H1 (cell line): ENCODE results near the gene BCAP31. TPM values are rescaled to one million over a fixed set of nuclear protein-coding genes. Genes with fewer than 3 reads are reported as not detected.

ENCODE experiments used
- CTCF ChIA-PET: fragments of 300-600 bp; sonication (Branson Sonifier 250); formaldehyde crosslinking; loops from one replicate; lab custom pipeline; 2021; ENCODE audit not compliant: partially characterized antibody; lab: Charles Lee
- POLR2A ChIA-PET: fragments of 300-600 bp; sonication (Branson Sonifier 250); formaldehyde crosslinking; loops from one replicate; lab custom pipeline; 2021; ENCODE audit warnings: inconsistent platforms; ENCODE audit not compliant: partially characterized antibody; lab: Charles Lee
- DNase-seq, 2 experiments: peaks; one replicate each; pipeline versions ENCODE4 v3.0.0 to v3.0.0-alpha.2; 2010 to 2022; ENCODE audit warnings: low spot score in 2 of 2, low read depth in 1 of 2, mixed read lengths in 1 of 2
- FAIRE-seq: peaks from 2 replicates; lab custom pipeline; 2011; peaks lifted over from hg19 to GRCh38; lab: Jason Lieb, UNC
- H2AFZ ChIP-seq: 2 replicates; pipeline ENCODE4 v1.8.1; 2012; ENCODE audit warnings: low read length, inconsistent platforms
- H2AK5ac ChIP-seq: 2 replicates; pipeline ENCODE4 v1.6.1; 2013; ENCODE audit warnings: low read depth, low read length
- H2BK120ac ChIP-seq: replicated peaks from 2 replicates; pipeline ENCODE3; 2013; ENCODE audit warnings: low read depth, low read length, inconsistent platforms
- H2BK12ac ChIP-seq: 2 replicates; pipeline ENCODE4 v1.6.1; 2013; ENCODE audit warnings: low read depth, low read length
- H2BK15ac ChIP-seq: 2 replicates; pipeline ENCODE4 v1.6.1; 2013; ENCODE audit warnings: low read length
- H2BK20ac ChIP-seq: 2 replicates; pipeline ENCODE4 v1.6.1; 2013; ENCODE audit warnings: low read length
- H2BK5ac ChIP-seq: 2 replicates; pipeline ENCODE4 v1.6.1; 2013; ENCODE audit warnings: low read depth, low read length
- H3K14ac ChIP-seq: 2 replicates; pipeline ENCODE4 v1.6.1; 2013; ENCODE audit warnings: inconsistent platforms; ENCODE audit not compliant: insufficient read length
- H3K18ac ChIP-seq: 2 replicates; pipeline ENCODE4 v1.6.1; 2013; ENCODE audit warnings: low read length; ENCODE audit errors: extremely low read depth
- H3K23ac ChIP-seq: 2 replicates; pipeline ENCODE4 v1.6.1; 2013; ENCODE audit warnings: inconsistent platforms; ENCODE audit not compliant: insufficient read length
- H3K23me2 ChIP-seq: 2 replicates; pipeline ENCODE4 v1.6.1; 2013; ENCODE audit warnings: low read depth, low read length
- H3K27ac ChIP-seq: 2 replicates; pipeline ENCODE4 v1.6.1; 2011; ENCODE audit warnings: low read depth, low read length, inconsistent platforms
- H3K27me3 ChIP-seq, 4 experiments: replicated peaks in 1 of 4; 1 replicate in 1 of 4; 2 replicates in 3 of 4; pipeline versions ENCODE4 v1.6.1 to v1.8.1; 2011 to 2013; ENCODE audit warnings: low read length in 3 of 4, mild to moderate bottlenecking in 3 of 4, inconsistent platforms in 2 of 4, mixed read lengths in 2 of 4, moderate library complexity in 1 of 4; ENCODE audit not compliant: control insufficient read depth in 3 of 4, insufficient read depth in 3 of 4; ENCODE audit errors: extremely low read depth in 1 of 4
- H3K36me3 ChIP-seq, 4 experiments: 2 replicates each; pipeline versions ENCODE4 v1.6.1 to v1.8.1; 2011 to 2013; ENCODE audit warnings: mild to moderate bottlenecking in 4 of 4, low read length in 3 of 4, moderate library complexity in 2 of 4, control low read depth in 1 of 4, inconsistent platforms in 1 of 4; ENCODE audit not compliant: insufficient read depth in 4 of 4, control insufficient read depth in 2 of 4
- H3K4ac ChIP-seq: replicated peaks from 2 replicates; pipeline ENCODE3; 2013; ENCODE audit warnings: low read length, low read depth, mixed read lengths, inconsistent platforms; ENCODE audit not compliant: insufficient read length
- H3K4me1 ChIP-seq, 4 experiments: replicated peaks in 1 of 4; 1 replicate in 1 of 4; 2 replicates in 3 of 4; pipeline versions ENCODE4 v1.6.1 to v1.8.1; 2011 to 2013; ENCODE audit warnings: low read length in 3 of 4, inconsistent platforms in 2 of 4, mixed read lengths in 1 of 4; ENCODE audit not compliant: insufficient read depth in 4 of 4, control insufficient read depth in 3 of 4
- H3K4me2 ChIP-seq, 2 experiments: 2 replicates each; pipeline versions ENCODE4 v1.6.1 to v1.8.1; 2011 to 2013; ENCODE audit warnings: low read depth in 2 of 2, low read length in 2 of 2, control low read depth in 1 of 2, inconsistent platforms in 1 of 2, mild to moderate bottlenecking in 1 of 2; ENCODE audit not compliant: insufficient read depth in 1 of 2
- H3K4me3 ChIP-seq, 4 experiments: fragments of 200-600, 300-600 bp in 1 of 4; sonication (generic), shearing (Covaris generic), sonication (Bioruptor Twin) in 1 of 4; 2 replicates each; pipeline versions ENCODE4 v1.5.1 to v1.8.1; 2011 to 2016; ENCODE audit warnings: low read length in 4 of 4, low read depth in 3 of 4, control low read depth in 2 of 4, inconsistent platforms in 2 of 4, mild to moderate bottlenecking in 2 of 4, mixed read lengths in 1 of 4, moderate library complexity in 1 of 4; ENCODE audit not compliant: insufficient read depth in 2 of 4; ENCODE audit errors: extremely low read depth in 1 of 4
- H3K56ac ChIP-seq: replicated peaks from 2 replicates; pipeline ENCODE3; 2013; ENCODE audit warnings: low read depth, mild to moderate bottlenecking, mixed read lengths, low read length, inconsistent platforms; ENCODE audit not compliant: insufficient read length
- H3K79me1 ChIP-seq: 2 replicates; pipeline ENCODE4 v1.6.1; 2013; ENCODE audit warnings: low read depth, low read length, control low read depth
- H3K79me2 ChIP-seq, 2 experiments: 2 replicates each; pipeline versions ENCODE4 v1.6.1 to v1.8.1; 2012 to 2013; ENCODE audit warnings: low read length in 2 of 2, mild to moderate bottlenecking in 2 of 2, inconsistent platforms in 1 of 2; ENCODE audit not compliant: insufficient read depth in 2 of 2, control insufficient read depth in 1 of 2
- H3K9ac ChIP-seq, 4 experiments: replicated peaks in 1 of 4; 1 replicate in 1 of 4; 2 replicates in 3 of 4; pipeline versions ENCODE4 v1.6.1 to v1.8.1; 2011 to 2013; ENCODE audit warnings: low read depth in 3 of 4, low read length in 3 of 4, control low read depth in 2 of 4, mild to moderate bottlenecking in 2 of 4, moderate library complexity in 2 of 4, inconsistent platforms in 1 of 4; ENCODE audit errors: extremely low read depth in 1 of 4
- H3K9me3 ChIP-seq, 2 experiments: 2 replicates each; pipeline versions ENCODE4 v1.6.1 to v1.8.1; 2012 to 2013; ENCODE audit warnings: mild to moderate bottlenecking in 2 of 2, moderate library complexity in 2 of 2, control low read depth in 1 of 2, inconsistent platforms in 1 of 2, low read depth in 1 of 2, low read length in 1 of 2, mixed read lengths in 1 of 2; ENCODE audit not compliant: insufficient read depth in 2 of 2
- H4K20me1 ChIP-seq, 2 experiments: replicated peaks in 1 of 2; 2 replicates each; pipeline versions ENCODE3 to v1.8.1; 2011 to 2013; ENCODE audit warnings: inconsistent platforms in 2 of 2, low read length in 2 of 2, mild to moderate bottlenecking in 1 of 2; ENCODE audit not compliant: insufficient read depth in 2 of 2, control insufficient read depth in 1 of 2
- H4K5ac ChIP-seq: 2 replicates; pipeline ENCODE4 v1.6.1; 2013; ENCODE audit warnings: low read length, low read depth, mixed read lengths, inconsistent platforms; ENCODE audit not compliant: insufficient read length
- H4K8ac ChIP-seq: 2 replicates; pipeline ENCODE4 v1.8.0; 2013; ENCODE audit warnings: mild to moderate bottlenecking, moderate library complexity, low read length, inconsistent platforms; ENCODE audit not compliant: insufficient read depth; ENCODE audit errors: extremely low read depth
- H4K91ac ChIP-seq: replicated peaks from 2 replicates; pipeline ENCODE3; 2013; ENCODE audit warnings: low read length, mixed read lengths, inconsistent platforms; ENCODE audit not compliant: insufficient read length
- BACH1 ChIP-seq: IDR thresholded peaks from 2 replicates; pipeline ENCODE4 v1.6.1; 2012; ENCODE audit warnings: low read length, improper control_type of control experiment
- BCL11A ChIP-seq, 2 experiments: IDR thresholded peaks; one replicate each; pipeline ENCODE4 v1.6.1; 2011; ENCODE audit warnings: low read depth in 2 of 2, low read length in 2 of 2, mild to moderate bottlenecking in 2 of 2
- CHD1 ChIP-seq: IDR thresholded peaks from 2 replicates; pipeline ENCODE4 v1.6.1; 2012; ENCODE audit warnings: low read depth, low read length, improper control_type of control experiment
- FOSL1 ChIP-seq: IDR thresholded peaks from 2 replicates; pipeline ENCODE4 v1.6.1; 2011; ENCODE audit warnings: mild to moderate bottlenecking, low read depth, low read length, moderate library complexity; ENCODE audit not compliant: insufficient read depth
- KDM1A ChIP-seq: fragments of 200-600, 300-600 bp; sonication (generic); IDR thresholded peaks from 2 replicates; pipeline ENCODE4 v1.7.1; 2016; ENCODE audit warnings: mild to moderate bottlenecking, low read length, borderline replicate concordance
- SIN3A ChIP-seq, 2 experiments: IDR thresholded peaks in 1 of 2; conservative IDR thresholded peaks in 1 of 2; 2 replicates each; pipeline ENCODE4 v1.6.1; 2011 to 2012; ENCODE audit warnings: low read length in 2 of 2, improper control_type of control experiment in 1 of 2, low read depth in 1 of 2, mild to moderate bottlenecking in 1 of 2
- SIX5 ChIP-seq: IDR thresholded peaks from 2 replicates; pipeline ENCODE4 v1.6.1; 2011; ENCODE audit warnings: mild to moderate bottlenecking, low read depth, low read length
- TBP ChIP-seq: IDR thresholded peaks from 2 replicates; pipeline ENCODE4 v1.6.1; 2011; ENCODE audit warnings: low read depth, low read length, improper control_type of control experiment
- TCF12 ChIP-seq: IDR thresholded peaks from 2 replicates; pipeline ENCODE4 v1.6.1; 2011; ENCODE audit warnings: low read depth, mild to moderate bottlenecking, low read length
- WGBS, 2 experiments: shearing (Covaris generic) in 1 of 2; methylation state at CpG; one replicate each; pipeline versions ENCODE4 v1.1.6 to v1.1.7; 2013 to 2015; ENCODE audit warnings: low lambda C conversion rate in 2 of 2, mixed read lengths in 2 of 2, inconsistent platforms in 1 of 2, low coverage in 1 of 2, missing lambda C conversion rate in 1 of 2; ENCODE audit not compliant: insufficient replicate concordance in 2 of 2, insufficient coverage in 1 of 2, insufficient read length in 1 of 2; ENCODE audit errors: extremely low coverage in 1 of 2, missing lambda C conversion rate in 1 of 2; 5-methylcytosine and 5-hydroxymethylcytosine counted together
- polyA plus RNA-seq, 7 experiments: library from polyadenylated mRNA; depleted of rRNA in 3 of 7; stranded (reverse) in 5 of 7; unstranded in 2 of 7; fragments of >200 nt in 5 of 7; fragments of 200-250 nt in 2 of 7; gene quantifications; 1 replicate in 5 of 7; 2 replicates in 1 of 7; 4 replicates in 1 of 7; pipeline versions ENCODE4 v1.2.1 to v1.2.3, GENCODE V29; 2011 to 2013; ENCODE audit warnings: missing spikeins in 2 of 7, mixed read lengths in 2 of 7
- total RNA-seq: library from RNA; stranded (reverse); fragmentation: NEBNext Ultra II Directional; extraction: Animal tissue kit (Norgen Biotek cat#: 25700); gene quantifications from 2 replicates; pipeline ENCODE4 v1.2.1, GENCODE V29; 2021

The BCAP31 gene
- total and polyA plus RNA-seq, 2 of the 8 experiments (the other 6 are each of a cell fraction or from before 2014, with no cell fraction given) = 136 to 159 TPM

DNA sequence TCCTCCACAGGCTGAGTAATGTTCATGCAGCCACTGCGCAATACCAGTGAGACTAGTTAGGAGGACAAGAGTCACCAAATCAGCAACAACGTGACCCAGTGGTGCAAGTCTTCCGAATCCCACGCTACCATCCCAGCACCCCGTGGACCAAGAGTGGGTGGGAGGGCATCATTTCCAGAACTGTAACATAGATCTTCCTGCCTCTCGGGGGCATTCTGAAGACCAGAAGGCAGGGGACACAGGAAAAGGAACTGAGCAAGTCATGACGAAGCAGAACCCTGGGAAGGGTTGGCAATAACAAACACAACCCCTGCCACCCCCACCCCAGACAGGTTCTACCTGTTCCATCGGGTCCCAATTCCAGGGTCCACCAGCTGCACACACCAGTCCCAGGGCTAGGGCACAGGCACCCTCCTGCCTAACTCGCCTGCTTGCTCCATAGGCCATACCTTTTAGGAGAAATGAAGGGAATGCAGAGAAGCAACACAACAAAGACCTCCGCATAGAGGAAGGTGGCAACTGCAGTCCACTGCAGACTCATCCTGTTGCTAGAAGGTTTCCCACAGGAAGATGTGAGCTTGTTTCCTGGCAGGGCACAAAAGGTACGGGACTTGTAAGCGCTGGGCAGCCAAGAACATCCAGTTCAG is 1.4 kb downstream of the BCAP31 start:
- CTCF ChIA-PET = interaction anchor here (0.7 to 1.9 kb wide), 3 partner anchors 13 to 18 kb away, joined by 3 to 10 read pairs (median 3); no protein-coding TSS in a partner anchor
- Histone ChIP-seq H2BK5ac (no peak overlapping the region), H3K9ac (peak overlapping the region in 2 of 4 experiments; percentile 18 to 65; a peak in 2 of 7 replicates), H3K36me3 (peaks cover 3 to 30% (median 19%) of the 10 kb centered on the region in 4 experiments; a peak in 7 of 8 replicates), H2AFZ (no peak overlapping the region), H4K8ac (no peak overlapping the region), H3K4me1 (peaks cover 0 to 24% (median 13%) of the 10 kb centered on the region in 4 experiments; a peak in 6 of 7 replicates), H2BK12ac (no peak overlapping the region), H2BK20ac (no peak overlapping the region), H3K56ac (no peak overlapping the region), H3K79me1 (peaks cover 3% of the 10 kb centered on the region; the same call in 1 of the 2 replicates), H3K4ac (no peak overlapping the region), H3K23me2 (peaks cover 5% of the 10 kb centered on the region; the same call in 1 of the 2 replicates), H3K27ac (no peak overlapping the region), H4K5ac (no peak overlapping the region), H2BK120ac (no peak overlapping the region), H2BK15ac (no peak overlapping the region), H3K14ac (no peak overlapping the region), H3K4me2 (peak overlapping the region; percentile 66 to 92), H3K27me3 (no peaks in the 10 kb centered on the region), H4K20me1 (peaks cover 4 to 19% of the 10 kb centered on the region in 2 experiments), H2AK5ac (0 out of 2 replicates have a peak overlapping the region, but pooled peaks have one; percentile 24), H3K23ac (no peak overlapping the region), H3K9me3 (no peaks in the 10 kb centered on the region), H3K79me2 (peaks cover 0 to 20% of the 10 kb centered on the region in 2 experiments; a peak in 2 of 4 replicates), H3K4me3 (peak overlapping the region; percentile 45 to 88 (median 66)), H4K91ac (no peak overlapping the region), H3K18ac (no peak overlapping the region)
- TF ChIP-seq SIX5 (no peak), BACH1 (no peak), TBP (no peak), TCF12 (no peak), KDM1A (no peak), CHD1 (no peak), FOSL1 (no peak), BCL11A (IDR thresholded peaks at IDR 0.05; ENCODE audit: low read depth in 2 of 2, low read length in 2 of 2) (no peak), SIN3A (conservative IDR thresholded peaks at IDR 0.05 in 1 of 2, IDR thresholded peaks at IDR 0.05 in 1 of 2; ENCODE audit: low read depth in 1 of 2, low read length in 2 of 2) (no peak)
- DNase-seq (no peak), FAIRE-seq (no peak)
- POLR2A ChIA-PET = interaction anchor here (0.8 to 1.4 kb wide), 2 partner anchors 36 to 206 kb away, joined by 3 read pairs; no protein-coding TSS in a partner anchor
- 72% methylated on average over 10 of the region's 12 CpGs; no CpG with 5 or more reads in 1 of the 2 experiments for WGBS, 2 experiments
